Measurements from ENCODE around the gene NLN.
A peak's percentile ranks its signal among the peaks of the same experiment; 100 is the strongest.
"Not testable (repeated sequence)": the region's sequence is repeated elsewhere in the genome, so short reads cannot be mapped to it uniquely, and the experiment has no call there.

Gene NLN

DNA sequence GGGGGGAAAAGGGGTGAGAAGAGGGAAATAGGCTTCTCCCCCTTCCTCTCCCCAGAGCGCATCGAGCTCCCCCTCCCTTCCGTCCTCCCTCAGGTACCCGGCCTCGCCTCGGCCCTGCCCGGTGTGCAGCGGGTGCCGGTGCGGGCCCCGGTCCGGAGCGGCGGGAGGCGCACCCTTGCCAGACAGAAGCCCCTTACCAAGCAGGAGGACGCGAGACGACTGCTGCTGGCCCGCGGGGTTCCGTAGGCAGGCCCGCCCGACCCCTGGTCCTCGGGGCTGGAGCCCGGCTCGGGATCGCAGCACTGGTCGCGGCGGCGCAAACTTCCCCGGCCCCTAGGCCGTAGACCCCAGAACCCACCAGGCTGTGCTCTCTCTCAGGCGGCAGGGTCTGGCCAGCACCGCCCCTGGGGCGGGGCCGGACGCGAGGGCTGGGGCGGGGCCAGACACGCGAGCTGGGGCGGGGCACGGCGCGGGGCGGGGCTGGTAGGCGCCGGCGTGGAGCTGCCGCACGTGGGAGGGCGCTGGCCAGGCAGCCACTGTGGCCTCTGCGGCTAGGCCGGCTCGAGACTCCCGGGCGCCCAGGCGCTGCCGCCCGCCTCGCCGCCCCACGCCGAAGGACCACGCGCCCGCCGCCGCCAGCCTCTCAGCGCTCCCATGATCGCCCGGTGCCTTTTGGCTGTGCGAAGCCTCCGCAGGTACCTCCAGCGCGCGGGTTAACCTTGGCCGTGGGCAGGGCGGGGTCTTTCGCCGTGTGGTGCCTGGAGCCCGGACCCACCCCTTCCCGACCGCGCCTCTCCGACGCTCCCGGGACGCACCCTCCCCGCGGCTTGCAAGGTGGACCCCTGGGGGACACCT, at the start of gene NLN, which contains the start of gene SGTB:
TSS of gene NLN (plus strand) at position 486 of the 855 bp plus-strand sequence. CDS start at position 655, 169 bp downstream.
TSS of gene SGTB (minus strand) at position 390 of the 855 bp plus-strand sequence. CDS start 1,302 bp downstream, outside the sequence.
- DNase-seq (ENCODE audit: low spot score), result peak; percentile 98
- no peak for TF ChIP-seq CTCF (IDR thresholded peaks at IDR 0.05; ENCODE audit: extremely low read depth, missing control alignments)

DNA sequence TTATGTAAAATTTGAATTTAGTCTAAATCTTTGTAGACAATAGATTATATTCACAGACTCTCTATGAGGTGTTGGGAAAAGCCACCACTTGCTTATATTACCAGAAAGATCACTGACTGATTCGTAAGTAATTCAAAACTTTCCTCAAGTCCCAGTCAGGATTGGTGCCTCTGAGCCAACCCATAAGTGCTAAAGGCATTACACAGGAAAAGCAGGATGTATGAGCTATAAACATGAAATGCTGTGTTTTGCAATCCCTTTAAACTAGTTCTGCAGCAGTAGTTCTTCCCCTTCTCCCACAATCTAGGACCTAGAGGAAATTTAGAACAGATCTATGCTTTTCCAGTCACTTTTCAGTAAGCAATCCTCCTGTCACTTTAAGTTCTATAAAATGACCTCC, 49.2 kb upstream of the NLN start:
- TF ChIP-seq CTCF (IDR thresholded peaks at IDR 0.05; ENCODE audit: extremely low read depth, missing control alignments), result no peak
- DNase-seq (ENCODE audit: low spot score), result no peak

DNA sequence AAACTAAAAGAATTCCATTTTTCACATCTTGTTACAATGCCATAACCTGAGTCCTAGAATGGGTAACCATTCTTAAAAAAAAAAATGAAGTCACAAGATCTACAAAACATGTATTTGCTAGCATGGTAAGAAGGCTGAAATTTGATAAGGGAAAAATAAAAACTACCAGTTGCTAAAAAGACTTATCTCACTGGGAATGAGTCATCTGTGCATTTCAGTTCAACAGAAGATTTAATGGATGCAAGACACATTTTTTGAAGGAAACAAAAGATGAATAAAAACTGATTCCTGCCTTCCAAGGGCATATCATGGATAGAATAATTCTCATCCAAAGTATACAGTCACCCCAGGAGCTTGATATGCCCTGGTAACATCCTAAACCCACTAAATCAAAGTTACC, 47.3 kb upstream of the NLN start:
- DNase-seq (ENCODE audit: low spot score), result no peak

DNA sequence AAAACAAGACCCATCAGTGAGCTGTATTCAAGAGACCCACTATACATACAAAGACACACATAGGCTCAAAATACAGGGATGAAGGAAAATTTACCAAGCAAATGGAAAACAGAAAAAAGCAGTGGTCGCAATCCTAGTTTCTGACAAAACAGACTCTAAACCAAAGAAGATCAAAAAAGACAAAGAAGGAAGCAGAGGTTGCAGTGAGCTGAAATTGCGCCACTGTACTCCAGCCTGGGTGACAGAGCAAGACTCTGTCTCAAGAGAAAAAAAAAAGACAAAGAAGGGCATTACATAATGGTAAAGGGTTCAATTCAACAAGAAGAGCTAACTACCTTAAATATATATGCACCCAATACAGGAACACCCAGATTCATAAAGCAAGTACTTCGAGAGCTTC, 45.9 kb upstream of the NLN start:
- not testable (repeated sequence) for DNase-seq (ENCODE audit: low spot score)

More for the DNA sequence above, 47.3 kb upstream of the NLN start:
- TF ChIP-seq CTCF (IDR thresholded peaks at IDR 0.05; ENCODE audit: extremely low read depth, missing control alignments), result no peak

- no peak for DNase-seq (ENCODE audit: low spot score)
- no peak for TF ChIP-seq CTCF (IDR thresholded peaks at IDR 0.05; ENCODE audit: extremely low read depth, missing control alignments)
Observed at GRCh38 chr5:65682148-65682547, 39.9 kb upstream of the NLN start.

DNA sequence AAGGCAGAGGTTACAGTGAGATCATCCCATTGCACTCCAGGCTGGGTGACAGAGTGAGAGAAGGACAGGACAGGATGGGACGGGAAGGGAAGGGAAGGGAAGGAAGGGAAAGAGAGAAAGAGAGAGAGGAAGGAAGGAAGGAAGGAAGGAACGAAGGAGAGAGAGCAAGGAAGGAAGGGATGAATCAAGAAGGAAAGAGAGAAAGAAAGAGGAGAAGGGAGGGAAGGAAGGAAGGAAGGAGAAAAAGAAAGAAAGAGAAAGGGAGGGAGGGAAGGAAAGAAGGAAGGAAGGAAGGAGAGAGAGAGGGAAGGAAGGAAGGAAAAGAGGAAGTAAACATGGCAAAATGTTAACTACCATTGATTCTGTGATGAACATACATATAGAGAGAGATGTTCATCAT, 28.9 kb upstream of the NLN start:
- no peak for DNase-seq (ENCODE audit: low spot score)
- no peak for TF ChIP-seq CTCF (IDR thresholded peaks at IDR 0.05; ENCODE audit: extremely low read depth, missing control alignments)

DNA sequence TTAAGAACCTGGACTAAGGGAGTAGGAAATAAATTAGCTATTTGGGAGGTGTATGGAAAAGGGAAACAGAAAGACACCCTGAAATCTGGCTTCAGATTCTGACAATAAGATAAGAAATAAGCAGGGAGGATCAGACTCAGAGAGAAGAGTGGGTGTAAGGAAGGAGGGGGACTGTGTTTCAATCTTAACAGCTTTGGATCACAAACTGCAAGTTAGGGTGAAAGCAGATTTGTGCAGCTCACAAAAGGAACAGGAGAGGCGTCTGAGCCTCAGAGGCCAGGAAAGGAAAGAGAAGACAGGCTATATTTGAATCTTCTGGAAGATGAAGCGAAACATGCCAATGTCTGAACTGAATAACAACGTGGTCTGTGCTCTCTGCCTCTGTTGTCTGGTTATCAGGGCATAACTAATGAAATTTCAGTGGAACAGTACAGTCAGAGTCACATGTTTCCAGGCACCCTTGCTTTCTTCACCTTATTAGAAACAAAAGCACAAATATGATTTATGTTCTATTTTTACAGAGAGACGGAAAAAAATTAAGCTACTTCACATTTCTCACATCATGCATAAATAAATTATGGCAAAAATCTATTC, 26.7 kb upstream of the NLN start:
- DNase-seq (ENCODE audit: low spot score), result peak; percentile 36
- TF ChIP-seq CTCF (IDR thresholded peaks at IDR 0.05; ENCODE audit: extremely low read depth, missing control alignments), result no peak

Measured in GM20000 (cell line).